H9 (cell line): Measurements from ENCODE around the gene CTSH. TPM values are rescaled to one million over a fixed set of nuclear protein-coding genes. Genes with fewer than 3 reads are reported as not detected.

Experiments
- DNase-seq: peaks from one replicate; pipeline ENCODE4 v3.0.0-alpha.2; 2017
- H2AFZ ChIP-seq: one replicate; pipeline ENCODE4 v1.6.1; 2013; ENCODE audit warnings: mild to moderate bottlenecking, low read length, control low read depth, moderate library complexity
- H2AK5ac ChIP-seq: 2 replicates; pipeline ENCODE4 v1.6.1; 2013; ENCODE audit warnings: low read length, control low read depth, mixed read lengths; ENCODE audit not compliant: insufficient read length
- H2BK120ac ChIP-seq: one replicate; pipeline ENCODE4 v1.6.1; 2013; ENCODE audit warnings: low read depth, mild to moderate bottlenecking, low read length, control low read depth, inconsistent platforms; ENCODE audit not compliant: poor library complexity, severe bottlenecking
- H2BK12ac ChIP-seq: 2 replicates; pipeline ENCODE4 v1.6.1; 2013; ENCODE audit warnings: low read length, control low read depth, mixed read lengths, low read depth; ENCODE audit not compliant: insufficient read length
- H2BK15ac ChIP-seq: 2 replicates; pipeline ENCODE4 v1.6.1; 2013; ENCODE audit warnings: low read depth, low read length, control low read depth
- H2BK20ac ChIP-seq: one replicate; pipeline ENCODE4 v1.6.1; 2013; ENCODE audit warnings: low read depth, mild to moderate bottlenecking, low read length, control low read depth, inconsistent platforms; ENCODE audit not compliant: poor library complexity, severe bottlenecking
- H2BK5ac ChIP-seq: 2 replicates; pipeline ENCODE4 v1.6.1; 2013; ENCODE audit warnings: low read length, control low read depth, mixed read lengths; ENCODE audit not compliant: insufficient read length
- H3K14ac ChIP-seq: 2 replicates; pipeline ENCODE4 v1.6.1; 2013; ENCODE audit warnings: low read length, control low read depth; ENCODE audit not compliant: insufficient read depth
- H3K18ac ChIP-seq: 2 replicates; pipeline ENCODE4 v1.6.1; 2013; ENCODE audit warnings: low read depth, mild to moderate bottlenecking, mixed read lengths, low read length, control low read depth; ENCODE audit not compliant: insufficient read length
- H3K23ac ChIP-seq: 2 replicates; pipeline ENCODE4 v1.6.1; 2013; ENCODE audit warnings: low read length, control low read depth, mixed read lengths, low read depth; ENCODE audit not compliant: insufficient read length
- H3K23me2 ChIP-seq: 2 replicates; pipeline ENCODE4 v1.6.1; 2013; ENCODE audit warnings: low read depth, mild to moderate bottlenecking, mixed read lengths, low read length, control low read depth; ENCODE audit not compliant: insufficient read length, poor library complexity, severe bottlenecking
- H3K27ac ChIP-seq: 2 replicates; pipeline ENCODE4 v1.5.1; 2013; ENCODE audit warnings: low read length, control low read depth, mixed read lengths, low read depth; ENCODE audit not compliant: insufficient read length
- H3K27me3 ChIP-seq: 2 replicates; pipeline ENCODE4 v1.6.1; 2013; ENCODE audit warnings: low read length, control low read depth, inconsistent platforms; ENCODE audit not compliant: insufficient read depth
- H3K4ac ChIP-seq: 2 replicates; pipeline ENCODE4 v1.6.1; 2013; ENCODE audit warnings: low read depth, mild to moderate bottlenecking, control low read depth, inconsistent platforms, low read length, moderate library complexity
- H3K4me1 ChIP-seq: 2 replicates; pipeline ENCODE4 v1.6.1; 2013; ENCODE audit warnings: low read length, control low read depth, inconsistent platforms; ENCODE audit not compliant: insufficient read depth
- H3K4me2 ChIP-seq: 2 replicates; pipeline ENCODE4 v1.6.1; 2013; ENCODE audit warnings: low read length, control low read depth, mixed read lengths; ENCODE audit not compliant: insufficient read length, insufficient read depth
- H3K56ac ChIP-seq: 2 replicates; pipeline ENCODE4 v1.6.1; 2013; ENCODE audit warnings: low read depth, mild to moderate bottlenecking, mixed read lengths, low read length, control low read depth; ENCODE audit not compliant: insufficient read length
- H3K79me1 ChIP-seq: 2 replicates; pipeline ENCODE4 v1.6.1; 2013; ENCODE audit warnings: low read depth, mild to moderate bottlenecking, moderate library complexity, low read length, control low read depth, inconsistent platforms; ENCODE audit not compliant: insufficient read depth, poor library complexity, severe bottlenecking
- H3K79me2 ChIP-seq: 2 replicates; pipeline ENCODE4 v1.6.1; 2013; ENCODE audit warnings: low read length, control low read depth, inconsistent platforms; ENCODE audit not compliant: insufficient read depth
- H3K9ac ChIP-seq: 2 replicates; pipeline ENCODE4 v1.6.1; 2013; ENCODE audit warnings: low read length, control low read depth, mixed read lengths; ENCODE audit not compliant: insufficient read length; ENCODE audit errors: extremely low read depth
- H3K9me3 ChIP-seq: one replicate; pipeline ENCODE4 v1.6.1; 2013; ENCODE audit warnings: low read depth, low read length, inconsistent platforms; ENCODE audit not compliant: control insufficient read depth
- H3T11ph ChIP-seq: one replicate; pipeline ENCODE4 v1.6.1; 2013; ENCODE audit warnings: mild to moderate bottlenecking, low read length, control low read depth, inconsistent platforms
- H4K20me1 ChIP-seq: one replicate; pipeline ENCODE4 v1.6.1; 2013; ENCODE audit not compliant: control insufficient read depth, insufficient read length, insufficient read depth
- H4K5ac ChIP-seq: 2 replicates; pipeline ENCODE4 v1.6.1; 2013; ENCODE audit warnings: low read depth, mild to moderate bottlenecking, mixed read lengths, low read length, control low read depth; ENCODE audit not compliant: insufficient read length
- H4K8ac ChIP-seq: replicated peaks from 2 replicates; pipeline ENCODE4 v1.6.1; 2013; ENCODE audit warnings: low read length, control low read depth, mixed read lengths, low read depth; ENCODE audit not compliant: insufficient read length
- H4K91ac ChIP-seq: 2 replicates; pipeline ENCODE4 v1.6.1; 2013; ENCODE audit warnings: low read depth, mild to moderate bottlenecking, moderate library complexity, mixed read lengths, low read length, control low read depth; ENCODE audit not compliant: insufficient read length
- H3K27ac Mint-ChIP-seq, 3 experiments: 2 replicates in 2 of 3; 3 replicates in 1 of 3; pipeline ENCODE4 v1.8.0; 2020 to 2021; ENCODE audit warnings: mixed read lengths in 3 of 3, mild to moderate bottlenecking in 1 of 3, moderate library complexity in 1 of 3
- H3K27me3 Mint-ChIP-seq: 2 replicates; pipeline ENCODE4 v1.8.0; 2021; ENCODE audit warnings: low read depth, mild to moderate bottlenecking, moderate library complexity, mixed read lengths
- H3K36me3 Mint-ChIP-seq, 3 experiments: 2 replicates in 2 of 3; 3 replicates in 1 of 3; pipeline ENCODE4 v1.8.0; 2020 to 2021; ENCODE audit warnings: low read depth in 3 of 3, mixed read lengths in 3 of 3; ENCODE audit not compliant: insufficient read depth in 1 of 3
- H3K4me1 Mint-ChIP-seq, 2 experiments: 2 replicates each; pipeline ENCODE4 v1.8.0; 2020; ENCODE audit warnings: mixed read lengths in 2 of 2
- H3K4me3 Mint-ChIP-seq, 2 experiments: 2 replicates in 1 of 2; 3 replicates in 1 of 2; pipeline ENCODE4 v1.8.0; 2020 to 2021; ENCODE audit warnings: mild to moderate bottlenecking in 2 of 2, mixed read lengths in 2 of 2, moderate library complexity in 1 of 2
- H3K9me3 Mint-ChIP-seq, 2 experiments: 2 replicates in 1 of 2; 3 replicates in 1 of 2; pipeline ENCODE4 v1.8.0; 2020; ENCODE audit warnings: mild to moderate bottlenecking in 2 of 2, mixed read lengths in 2 of 2, moderate library complexity in 1 of 2
- CTCF ChIP-seq: fragments of 200-600 bp; sonication (generic); conservative IDR thresholded peaks from 3 replicates; pipeline ENCODE4 v1.8.0; 2021; ENCODE audit warnings: antibody characterized with exemption, mild to moderate bottlenecking
- WGBS: extraction: QIAGEN DNeasy Blood & Tissue Kit; methylation state at CpG from one replicate; pipeline ENCODE4 v1.1.7; 2013; ENCODE audit warnings: missing lambda C conversion rate, low lambda C conversion rate, mixed read lengths; ENCODE audit not compliant: insufficient read length; ENCODE audit errors: extremely low coverage; 5-methylcytosine and 5-hydroxymethylcytosine counted together
- total RNA-seq: library from RNA; stranded (reverse); gene quantifications from 2 replicates; pipeline ENCODE4 v1.2.1, GENCODE V29; 2021

Gene CTSH
- total RNA-seq, 1 experiment from 2014 or later: 15.5 TPM

- no peak overlapping the region for H2BK5ac ChIP-seq
- H3K23ac ChIP-seq: no peak overlapping the region
- no peak overlapping the region for H3K9ac ChIP-seq
- no peak overlapping the region; a peak in 2 of 7 replicates for H3K27ac Mint-ChIP-seq
- H3K27me3 ChIP-seq: no peaks in the 10 kb centered on the region
- TF ChIP-seq CTCF: no peak
- H3K36me3 Mint-ChIP-seq: no peaks in the 10 kb centered on the region
- no peak overlapping the region for H2AFZ ChIP-seq
- H2BK20ac ChIP-seq: no peak overlapping the region
- no peak overlapping the region for H3T11ph ChIP-seq
- H3K27me3 Mint-ChIP-seq: no peaks in the 10 kb centered on the region
- no peak overlapping the region for H3K4ac ChIP-seq
- H3K79me2 ChIP-seq: no peaks in the 10 kb centered on the region
- H3K18ac ChIP-seq: no peak overlapping the region
- peak overlapping the region; percentile 19 for H3K4me2 ChIP-seq
- no peak for DNase-seq
- H4K8ac ChIP-seq: no peak overlapping the region
- H4K5ac ChIP-seq: no peak overlapping the region
- no peaks in the 10 kb centered on the region for H3K23me2 ChIP-seq
- H3K14ac ChIP-seq: no peak overlapping the region
- no peak overlapping the region for H2AK5ac ChIP-seq
- no peak overlapping the region for H2BK12ac ChIP-seq
- no peak overlapping the region for H4K91ac ChIP-seq
- no peak overlapping the region for H3K56ac ChIP-seq
- no peak overlapping the region for H3K27ac ChIP-seq
- H3K4me1 Mint-ChIP-seq: peaks cover 14 to 25% of the 10 kb centered on the region in 2 experiments
- H2BK15ac ChIP-seq: no peak overlapping the region
- H2BK120ac ChIP-seq: no peak overlapping the region
- H3K4me1 ChIP-seq: peaks cover 7% of the 10 kb centered on the region
- no peak overlapping the region; a peak in 1 of 5 replicates for H3K4me3 Mint-ChIP-seq
- WGBS: no CpG with 5 or more reads among the region's 5 CpGs
- no peaks in the 10 kb centered on the region for H3K79me1 ChIP-seq
- no peaks in the 10 kb centered on the region for H3K9me3 ChIP-seq
- no peaks in the 10 kb centered on the region for H4K20me1 ChIP-seq
- H3K9me3 Mint-ChIP-seq: no peaks in the 10 kb centered on the region
Observed at GRCh38 chr15:78968539-78969271, 23.9 kb upstream of the CTSH start.
